Neural crest cell (in vitro differentiated cells): ENCODE results near the gene INPP4B. TPM values are rescaled to one million over a fixed set of nuclear protein-coding genes. Genes with fewer than 3 reads are reported as not detected.
A peak's percentile ranks its signal among the peaks of the same experiment; 100 is the strongest.

Experiments used
- DNase-seq: peaks from one replicate; pipeline ENCODE4 v3.0.0; 2021; ENCODE audit warnings: low read depth, mixed read lengths, low spot score
- H3K27ac Mint-ChIP-seq: one replicate; pipeline ENCODE4 v1.8.0; 2021; ENCODE audit warnings: mild to moderate bottlenecking, mixed read lengths; ENCODE audit not compliant: unreplicated experiment
- H3K27me3 Mint-ChIP-seq: 2 replicates; pipeline ENCODE4 v1.8.0; 2021; ENCODE audit warnings: low read depth, mild to moderate bottlenecking, mixed read lengths
- H3K36me3 Mint-ChIP-seq: 2 replicates; pipeline ENCODE4 v1.8.0; 2021; ENCODE audit warnings: low read depth, mild to moderate bottlenecking, mixed read lengths
- H3K4me1 Mint-ChIP-seq: 2 replicates; pipeline ENCODE4 v1.8.0; 2021; ENCODE audit warnings: mixed read lengths
- H3K4me3 Mint-ChIP-seq: one replicate; pipeline ENCODE4 v1.8.0; 2021; ENCODE audit warnings: mild to moderate bottlenecking, mixed read lengths
- H3K9me3 Mint-ChIP-seq: 2 replicates; pipeline ENCODE4 v1.8.0; 2021; ENCODE audit warnings: mixed read lengths
- total RNA-seq: library from RNA; stranded (reverse); gene quantifications from 2 replicates; pipeline ENCODE4 v1.2.1, GENCODE V29; 2021
- TF ChIP-seq, protein P1 (sequence below): fragments of 200-600 bp; sonication (generic); conservative IDR thresholded peaks from 2 replicates; pipeline ENCODE4 v1.5.0; 2021; ENCODE audit warnings: antibody characterized with exemption, mild to moderate bottlenecking

The INPP4B gene
- total RNA-seq, 1 donor from 2014 or later, result 7.3 TPM

- no peaks in the 10 kb centered on the region for H3K36me3 Mint-ChIP-seq
- H3K27me3 Mint-ChIP-seq, result no peaks in the 10 kb centered on the region
- no peak overlapping the region for H3K27ac Mint-ChIP-seq
- no peaks in the 10 kb centered on the region for H3K9me3 Mint-ChIP-seq
- TF ChIP-seq, protein P1, sequence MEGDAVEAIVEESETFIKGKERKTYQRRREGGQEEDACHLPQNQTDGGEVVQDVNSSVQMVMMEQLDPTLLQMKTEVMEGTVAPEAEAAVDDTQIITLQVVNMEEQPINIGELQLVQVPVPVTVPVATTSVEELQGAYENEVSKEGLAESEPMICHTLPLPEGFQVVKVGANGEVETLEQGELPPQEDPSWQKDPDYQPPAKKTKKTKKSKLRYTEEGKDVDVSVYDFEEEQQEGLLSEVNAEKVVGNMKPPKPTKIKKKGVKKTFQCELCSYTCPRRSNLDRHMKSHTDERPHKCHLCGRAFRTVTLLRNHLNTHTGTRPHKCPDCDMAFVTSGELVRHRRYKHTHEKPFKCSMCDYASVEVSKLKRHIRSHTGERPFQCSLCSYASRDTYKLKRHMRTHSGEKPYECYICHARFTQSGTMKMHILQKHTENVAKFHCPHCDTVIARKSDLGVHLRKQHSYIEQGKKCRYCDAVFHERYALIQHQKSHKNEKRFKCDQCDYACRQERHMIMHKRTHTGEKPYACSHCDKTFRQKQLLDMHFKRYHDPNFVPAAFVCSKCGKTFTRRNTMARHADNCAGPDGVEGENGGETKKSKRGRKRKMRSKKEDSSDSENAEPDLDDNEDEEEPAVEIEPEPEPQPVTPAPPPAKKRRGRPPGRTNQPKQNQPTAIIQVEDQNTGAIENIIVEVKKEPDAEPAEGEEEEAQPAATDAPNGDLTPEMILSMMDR, result no peak
- no peaks in the 10 kb centered on the region for H3K4me1 Mint-ChIP-seq
- no peak for DNase-seq
- H3K4me3 Mint-ChIP-seq, result no peak overlapping the region
Measured at GRCh38 chr4:142858446-142858845, 12.3 kb upstream of the INPP4B start.

- TF ChIP-seq, protein P1, result no peak
- Mint-ChIP-seq H3K4me1 (no peaks in the 10 kb centered on the region), H3K27ac (no peak overlapping the region), H3K4me3 (no peak overlapping the region), H3K36me3 (no peaks in the 10 kb centered on the region), H3K9me3 (no peaks in the 10 kb centered on the region), H3K27me3 (no peaks in the 10 kb centered on the region)
- no peak for DNase-seq
Measured at GRCh38 chr4:142856576-142856975, 10.5 kb upstream of the INPP4B start.

GRCh38 chr4:142850478-142850877 lies 4.4 kb upstream of the INPP4B start:
- no peak for DNase-seq
- Mint-ChIP-seq H3K9me3 (no peaks in the 10 kb centered on the region), H3K27ac (no peak overlapping the region), H3K36me3 (no peaks in the 10 kb centered on the region), H3K4me3 (peak overlapping the region; percentile 54), H3K27me3 (peaks cover 44% of the 10 kb centered on the region), H3K4me1 (no peaks in the 10 kb centered on the region)
- TF ChIP-seq, protein P1, result peak; percentile 49

DNA sequence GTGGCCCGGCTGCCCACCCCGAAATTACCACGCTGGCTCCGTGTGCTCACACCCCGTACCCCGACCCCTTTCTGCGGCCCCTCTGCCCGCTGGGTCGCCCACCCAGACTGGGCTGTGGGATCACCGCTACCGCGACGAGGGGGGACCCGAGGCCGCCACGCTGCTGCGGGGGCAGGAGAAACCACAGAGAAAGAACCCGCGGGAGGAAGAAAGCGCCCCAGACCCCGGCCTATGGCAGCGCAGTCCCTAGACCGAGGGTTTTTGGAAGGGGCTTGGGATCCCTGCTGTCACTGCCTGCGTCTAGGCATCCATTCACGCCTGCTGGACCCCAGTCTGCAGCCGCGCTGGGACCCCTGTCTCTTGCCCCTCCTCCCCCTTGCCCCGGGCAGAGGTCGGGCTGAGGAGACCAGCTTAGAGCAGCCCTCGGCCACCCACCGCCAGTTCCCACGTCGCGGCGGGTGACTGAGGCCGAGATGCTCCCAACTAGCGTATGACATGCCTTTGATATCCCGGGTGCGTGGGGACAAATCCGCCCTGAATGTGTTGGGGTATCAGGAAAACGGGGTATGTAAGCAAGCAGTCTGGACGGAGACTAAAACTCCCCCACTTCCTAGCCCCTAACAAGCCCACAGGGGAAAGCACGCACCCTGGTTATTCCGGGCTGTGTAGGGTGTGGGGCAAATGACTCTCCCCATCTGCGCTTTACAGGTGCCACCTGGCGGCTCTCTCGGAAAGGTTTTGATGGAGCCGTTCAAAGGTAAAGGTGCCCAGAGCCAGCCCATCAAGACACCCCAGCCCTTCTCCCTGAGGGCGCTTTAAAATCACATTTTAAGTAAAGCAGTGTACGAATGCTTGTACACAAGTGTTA lies 862 bp upstream of the INPP4B start:
- H3K36me3 Mint-ChIP-seq, result no peaks in the 10 kb centered on the region
- H3K27ac Mint-ChIP-seq, result no peak overlapping the region
- peak; percentile 9 for DNase-seq
- H3K27me3 Mint-ChIP-seq, result peaks cover 69% of the 10 kb centered on the region
- TF ChIP-seq, protein P1, result peak; percentile 67
- H3K4me3 Mint-ChIP-seq, result peak overlapping the region; percentile 96
- H3K9me3 Mint-ChIP-seq, result no peaks in the 10 kb centered on the region
- no peaks in the 10 kb centered on the region for H3K4me1 Mint-ChIP-seq

- Mint-ChIP-seq H3K27me3 (peaks cover 78% of the 10 kb centered on the region), H3K9me3 (no peaks in the 10 kb centered on the region), H3K27ac (no peak overlapping the region), H3K4me3 (peak overlapping the region; percentile 96), H3K36me3 (no peaks in the 10 kb centered on the region), H3K4me1 (no peaks in the 10 kb centered on the region)
- TF ChIP-seq, protein P1, result no peak
- DNase-seq, result no peak
Measured at GRCh38 chr4:142845293-142846107, 601 bp downstream of the INPP4B start.
